ENCODE results near the gene RGS3.

Gene RGS3

DNA sequence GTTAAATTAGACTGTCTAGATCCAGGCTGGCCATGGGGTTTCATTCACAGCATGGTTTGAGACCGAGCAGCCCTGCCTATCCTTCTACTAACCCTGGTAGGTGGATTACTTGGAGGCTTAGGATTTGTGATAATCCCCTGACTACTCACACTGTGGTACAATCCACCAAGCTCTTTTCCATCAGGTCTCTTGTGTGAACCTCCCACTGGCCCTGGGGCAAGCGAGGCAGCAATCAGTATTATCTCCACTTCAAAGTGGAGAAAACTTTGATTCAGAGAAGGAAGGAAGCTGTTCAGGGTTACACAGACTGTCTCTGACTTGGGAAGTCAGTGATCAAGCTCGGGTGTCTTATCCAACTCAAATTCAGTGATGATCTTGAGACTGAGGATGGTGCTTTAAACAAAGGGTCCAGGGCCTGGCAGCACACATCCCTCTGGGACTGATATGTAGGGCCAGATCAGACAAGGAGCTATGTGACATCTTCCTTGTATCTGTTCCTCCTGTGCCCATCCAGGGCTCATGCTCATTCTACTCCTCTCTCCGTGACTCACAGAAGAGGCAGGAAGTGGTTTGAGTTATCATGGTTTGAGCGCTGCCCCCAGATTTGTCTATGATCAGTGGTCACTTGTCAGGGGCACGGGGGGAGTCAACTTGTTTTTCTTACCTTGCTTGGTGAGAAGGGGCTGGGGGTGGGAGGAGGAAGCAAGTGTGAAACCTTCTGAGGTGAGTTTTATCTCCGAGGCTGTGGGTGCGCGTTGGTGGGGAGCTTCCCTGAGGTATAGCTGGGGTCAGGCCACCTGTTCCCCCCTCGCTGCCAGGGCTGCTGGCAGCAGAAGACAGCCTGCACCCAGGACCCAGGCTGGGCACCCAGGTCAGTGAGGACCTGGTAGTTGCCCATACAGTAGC is 48.6 kb downstream of the RGS3 start:
- Histone ChIP-seq H3K4me1 (ENCODE audit: control insufficient read depth, insufficient read depth, low read length) (no peaks in the 10 kb centered on the region), H3K4me3 (ENCODE audit: low read depth, low read length) (no peak overlapping the region), H3K36me3 (ENCODE audit: control insufficient read depth in 2 of 2, insufficient read depth in 1 of 2, low read length in 2 of 2) (no peaks in the 10 kb centered on the region; a peak in 1 of 3 replicates), H3K27ac (ENCODE audit: extremely low read depth, low read depth, low read length) (no peak overlapping the region), H3K9me3 (ENCODE audit: control insufficient read depth, insufficient read depth, low read depth, low read length) (no peaks in the 10 kb centered on the region)
- TF ChIP-seq, protein P1, sequence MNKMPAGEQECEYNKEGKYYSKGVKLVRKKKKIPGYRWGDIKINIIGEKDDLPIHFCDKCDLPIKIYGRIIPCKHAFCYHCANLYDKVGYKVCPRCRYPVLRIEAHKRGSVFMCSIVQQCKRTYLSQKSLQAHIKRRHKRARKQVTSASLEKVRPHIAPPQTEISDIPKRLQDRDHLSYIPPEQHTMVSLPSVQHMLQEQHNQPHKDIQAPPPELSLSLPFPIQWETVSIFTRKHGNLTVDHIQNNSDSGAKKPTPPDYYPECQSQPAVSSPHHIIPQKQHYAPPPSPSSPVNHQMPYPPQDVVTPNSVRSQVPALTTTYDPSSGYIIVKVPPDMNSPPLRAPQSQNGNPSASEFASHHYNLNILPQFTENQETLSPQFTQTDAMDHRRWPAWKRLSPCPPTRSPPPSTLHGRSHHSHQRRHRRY (tag by site-specific recombination; IDR thresholded peaks at IDR 0.05), result no peak
- TF ChIP-seq ZNF791 (tag by site-specific recombination; IDR thresholded peaks at IDR 0.05), result no peak
- TF ChIP-seq ZNF169 (tag by site-specific recombination; IDR thresholded peaks at IDR 0.05), result no peak
- TF ChIP-seq GLI2 (tag by site-specific recombination; IDR thresholded peaks at IDR 0.05; ENCODE audit: borderline replicate concordance, low read depth), result no peak
- no peak for TF ChIP-seq GLIS1 (tag by site-specific recombination; IDR thresholded peaks at IDR 0.05)
- no peak for TF ChIP-seq ZNF10 (tag by site-specific recombination; IDR thresholded peaks at IDR 0.05)
- no peak for TF ChIP-seq ZNF274 (IDR thresholded peaks at IDR 0.05; ENCODE audit: low read length)
- no peak for TF ChIP-seq ZNF274 (tag by site-specific recombination; IDR thresholded peaks at IDR 0.05; ENCODE audit: borderline replicate concordance)
- no peak for TF ChIP-seq ZNF157 (tag by site-specific recombination; IDR thresholded peaks at IDR 0.05)
- TF ChIP-seq ZEB2 (tag by site-specific recombination; IDR thresholded peaks at IDR 0.05), result no peak
- TF ChIP-seq, protein P2, sequence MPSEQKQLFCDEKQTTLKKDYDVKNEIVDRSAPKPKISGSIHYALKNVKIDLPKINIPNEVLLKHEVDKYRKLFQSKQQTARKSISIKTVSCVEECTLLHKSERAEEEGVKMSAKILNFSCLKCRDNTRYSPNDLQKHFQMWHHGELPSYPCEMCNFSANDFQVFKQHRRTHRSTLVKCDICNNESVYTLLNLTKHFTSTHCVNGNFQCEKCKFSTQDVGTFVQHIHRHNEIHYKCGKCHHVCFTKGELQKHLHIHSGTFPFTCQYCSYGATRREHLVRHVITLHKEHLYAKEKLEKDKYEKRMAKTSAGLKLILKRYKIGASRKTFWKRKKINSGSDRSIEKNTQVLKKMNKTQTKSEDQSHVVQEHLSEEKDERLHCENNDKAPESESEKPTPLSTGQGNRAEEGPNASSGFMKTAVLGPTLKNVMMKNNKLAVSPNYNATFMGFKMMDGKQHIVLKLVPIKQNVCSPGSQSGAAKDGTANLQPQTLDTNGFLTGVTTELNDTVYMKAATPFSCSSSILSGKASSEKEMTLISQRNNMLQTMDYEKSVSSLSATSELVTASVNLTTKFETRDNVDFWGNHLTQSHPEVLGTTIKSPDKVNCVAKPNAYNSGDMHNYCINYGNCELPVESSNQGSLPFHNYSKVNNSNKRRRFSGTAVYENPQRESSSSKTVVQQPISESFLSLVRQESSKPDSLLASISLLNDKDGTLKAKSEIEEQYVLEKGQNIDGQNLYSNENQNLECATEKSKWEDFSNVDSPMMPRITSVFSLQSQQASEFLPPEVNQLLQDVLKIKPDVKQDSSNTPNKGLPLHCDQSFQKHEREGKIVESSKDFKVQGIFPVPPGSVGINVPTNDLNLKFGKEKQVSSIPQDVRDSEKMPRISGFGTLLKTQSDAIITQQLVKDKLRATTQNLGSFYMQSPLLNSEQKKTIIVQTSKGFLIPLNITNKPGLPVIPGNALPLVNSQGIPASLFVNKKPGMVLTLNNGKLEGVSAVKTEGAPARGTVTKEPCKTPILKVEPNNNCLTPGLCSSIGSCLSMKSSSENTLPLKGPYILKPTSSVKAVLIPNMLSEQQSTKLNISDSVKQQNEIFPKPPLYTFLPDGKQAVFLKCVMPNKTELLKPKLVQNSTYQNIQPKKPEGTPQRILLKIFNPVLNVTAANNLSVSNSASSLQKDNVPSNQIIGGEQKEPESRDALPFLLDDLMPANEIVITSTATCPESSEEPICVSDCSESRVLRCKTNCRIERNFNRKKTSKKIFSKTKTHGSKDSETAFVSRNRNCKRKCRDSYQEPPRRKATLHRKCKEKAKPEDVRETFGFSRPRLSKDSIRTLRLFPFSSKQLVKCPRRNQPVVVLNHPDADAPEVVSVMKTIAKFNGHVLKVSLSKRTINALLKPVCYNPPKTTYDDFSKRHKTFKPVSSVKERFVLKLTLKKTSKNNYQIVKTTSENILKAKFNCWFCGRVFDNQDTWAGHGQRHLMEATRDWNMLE (tag by site-specific recombination; conservative IDR thresholded peaks at IDR 0.05; ENCODE audit: low read depth), result no peak
- TF ChIP-seq ZNF175 (tag by site-specific recombination; IDR thresholded peaks at IDR 0.05), result no peak
- no peak for TF ChIP-seq ZNF155 (tag by site-specific recombination; IDR thresholded peaks at IDR 0.05)
- TF ChIP-seq ZNF391 (tag by site-specific recombination; IDR thresholded peaks at IDR 0.05; ENCODE audit: borderline replicate concordance, low read depth), result no peak
- no peak for TF ChIP-seq ZNF311 (tag by site-specific recombination; IDR thresholded peaks at IDR 0.05; ENCODE audit: borderline replicate concordance)
- no peak for TF ChIP-seq ZNF132 (tag by site-specific recombination; IDR thresholded peaks at IDR 0.05; ENCODE audit: borderline replicate concordance)
- no peak for TF ChIP-seq ZNF549 (tag by site-specific recombination; IDR thresholded peaks at IDR 0.05)
- no peak for TF ChIP-seq ZNF140 (tag by site-specific recombination; IDR thresholded peaks at IDR 0.05)
- no peak for TF ChIP-seq YY1 (tag by site-specific recombination; IDR thresholded peaks at IDR 0.05)
- TF ChIP-seq ZSCAN30 (tag by site-specific recombination; IDR thresholded peaks at IDR 0.05), result no peak
- ChIA-PET POLR2A (no interaction called here), CTCF (interaction anchor here (0.6 to 1.0 kb wide), 4 partner anchors 15 to 753 kb away, joined by 3 to 4 read pairs (median 3); no protein-coding TSS in a partner anchor)

Measured in HEK293 (cell line).